Measurements from ENCODE around the gene ADORA3. TPM values are rescaled to one million over a fixed set of nuclear protein-coding genes. Genes with fewer than 3 reads are reported as not detected.
A peak's percentile ranks its signal among the peaks of the same experiment; 100 is the strongest.

ADORA3 gene
- total and polyA plus RNA-seq, 12 donors, result 0.17 to 4.7 (median 1.9) TPM; not detected in 2

DNA sequence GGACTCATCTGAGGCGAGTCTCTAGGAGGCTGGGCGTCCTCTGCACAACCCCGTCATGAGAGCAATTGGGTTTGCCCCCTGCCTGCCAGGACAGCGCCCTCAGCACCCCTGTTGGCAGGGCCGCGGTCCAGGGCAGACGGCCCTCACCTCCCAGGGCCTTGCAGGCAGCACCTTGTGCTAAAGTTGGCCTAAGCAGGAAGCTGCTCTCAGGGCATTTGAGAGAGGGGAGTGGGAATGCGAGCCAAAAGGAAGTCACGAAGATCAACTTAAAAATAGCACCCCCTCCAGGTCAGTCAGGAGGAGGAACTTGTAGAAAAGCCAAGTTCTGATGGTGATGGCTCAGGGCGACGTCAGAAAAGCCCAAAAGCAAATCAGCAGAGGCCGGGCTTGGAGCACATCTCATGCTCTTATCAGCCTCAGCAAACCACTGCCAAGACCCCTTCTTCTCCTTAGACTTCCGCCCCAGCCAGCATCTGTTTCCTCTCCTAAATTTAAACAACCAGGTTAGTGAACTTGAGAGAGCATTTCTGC is 12.6 kb upstream of the ADORA3 start:
- H3K27me3 ChIP-seq, result no peaks in the 10 kb centered on the region
- TF ChIP-seq, protein P1, sequence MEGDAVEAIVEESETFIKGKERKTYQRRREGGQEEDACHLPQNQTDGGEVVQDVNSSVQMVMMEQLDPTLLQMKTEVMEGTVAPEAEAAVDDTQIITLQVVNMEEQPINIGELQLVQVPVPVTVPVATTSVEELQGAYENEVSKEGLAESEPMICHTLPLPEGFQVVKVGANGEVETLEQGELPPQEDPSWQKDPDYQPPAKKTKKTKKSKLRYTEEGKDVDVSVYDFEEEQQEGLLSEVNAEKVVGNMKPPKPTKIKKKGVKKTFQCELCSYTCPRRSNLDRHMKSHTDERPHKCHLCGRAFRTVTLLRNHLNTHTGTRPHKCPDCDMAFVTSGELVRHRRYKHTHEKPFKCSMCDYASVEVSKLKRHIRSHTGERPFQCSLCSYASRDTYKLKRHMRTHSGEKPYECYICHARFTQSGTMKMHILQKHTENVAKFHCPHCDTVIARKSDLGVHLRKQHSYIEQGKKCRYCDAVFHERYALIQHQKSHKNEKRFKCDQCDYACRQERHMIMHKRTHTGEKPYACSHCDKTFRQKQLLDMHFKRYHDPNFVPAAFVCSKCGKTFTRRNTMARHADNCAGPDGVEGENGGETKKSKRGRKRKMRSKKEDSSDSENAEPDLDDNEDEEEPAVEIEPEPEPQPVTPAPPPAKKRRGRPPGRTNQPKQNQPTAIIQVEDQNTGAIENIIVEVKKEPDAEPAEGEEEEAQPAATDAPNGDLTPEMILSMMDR (IDR thresholded peaks at IDR 0.05), result peak; percentile 9 to 63 (median 48)
- peaks cover 19 to 71% (median 55%) of the 10 kb centered on the region in 9 donors for H3K4me1 ChIP-seq
- H3K4me3 ChIP-seq, result peak overlapping the region; percentile 9 to 56 (median 48)
- 4 to 6% methylated on average over 13 of the region's 13 CpGs for WGBS, 2 donors
- intact Hi-C loops (cut with DNase I), result loop anchor here in 6 of 10 donors (2.0 to 10.0 kb wide), 5 partner anchors 59 to 109 kb away; no protein-coding TSS in a partner anchor
- H3K9me3 ChIP-seq, result no peaks in the 10 kb centered on the region
- DNase-seq (peak; percentile 47 to 86), ATAC-seq (peak; percentile 64 to 87 (median 82))
- H3K27ac ChIP-seq, result peak overlapping the region; percentile 82 to 96 (median 90)
- H3K36me3 ChIP-seq, result no peaks in the 10 kb centered on the region

- Histone ChIP-seq H3K4me3 (peak overlapping the region; percentile 9 to 56 (median 48)), H3K36me3 (no peaks in the 10 kb centered on the region), H3K27me3 (no peaks in the 10 kb centered on the region), H3K9me3 (no peaks in the 10 kb centered on the region), H3K27ac (peak overlapping the region; percentile 82 to 96 (median 90)), H3K4me1 (peaks cover 19 to 78% (median 62%) of the 10 kb centered on the region in 9 donors)
- TF ChIP-seq, protein P1 (IDR thresholded peaks at IDR 0.05), result no peak
- WGBS, 2 donors, result 7% methylated on average over 35 to 40 of the region's 40 CpGs
- ATAC-seq (peak; percentile 78 to 91 (median 87)), DNase-seq (peak; percentile 79 to 87)
- intact Hi-C loops (cut with DNase I), result loop anchor here in 6 of 10 donors (1.0 to 10.0 kb wide), 7 partner anchors 59 to 109 kb away; partner anchors contain the start of gene RAP1A (in 2 of the 6)
Measured at GRCh38 chr1:111515291-111516004, 12.0 kb upstream of the ADORA3 start.

DNA sequence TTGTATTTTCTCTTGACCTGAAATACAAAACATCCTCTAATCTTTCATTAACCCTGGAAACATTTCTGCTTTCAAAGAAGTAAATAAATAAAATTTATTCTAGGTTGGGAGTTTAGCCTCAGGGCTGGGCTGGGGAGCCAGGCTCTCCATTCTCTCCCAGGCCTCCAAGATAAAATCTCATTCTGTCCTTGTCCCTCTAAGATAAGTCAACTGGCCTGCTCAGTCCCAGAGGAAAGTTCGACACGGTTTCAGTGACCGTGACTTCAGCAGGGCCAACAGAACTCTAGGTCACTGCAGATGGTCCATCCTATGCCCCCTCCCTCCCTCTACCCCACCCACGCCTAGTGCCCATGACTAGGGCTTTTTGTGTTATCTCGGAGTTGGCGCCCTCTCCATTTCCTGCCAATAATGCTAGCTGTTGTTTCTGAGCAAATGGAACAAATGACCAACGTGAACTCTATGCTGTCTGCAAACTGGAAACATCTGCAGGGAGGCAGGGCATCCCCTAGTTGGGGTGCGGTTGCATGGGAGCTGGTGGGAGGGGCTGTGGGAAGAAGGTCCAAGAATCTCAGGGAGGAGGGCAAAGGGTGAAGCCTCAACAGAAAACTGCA is 10.1 kb upstream of the ADORA3 start:
- Histone ChIP-seq H3K36me3 (no peaks in the 10 kb centered on the region), H3K4me3 (no peak overlapping the region), H3K27me3 (no peaks in the 10 kb centered on the region), H3K27ac (peak overlapping the region in 6 of 10 donors; percentile 4 to 96 (median 17)), H3K9me3 (no peaks in the 10 kb centered on the region), H3K4me1 (peaks cover 34 to 97% (median 81%) of the 10 kb centered on the region in 9 donors)
- DNase-seq, result no peak
- intact Hi-C loops (cut with DNase I), result loop anchor here in 5 of 10 donors (2.0 to 10.0 kb wide), 4 partner anchors 61 to 111 kb away; partner anchors contain the start of gene RAP1A (in 1 of the 5)
- no peak for ATAC-seq
- WGBS, 2 donors, result 46 to 74% methylated on average over 8 of the region's 8 CpGs
- TF ChIP-seq, protein P1 (IDR thresholded peaks at IDR 0.05), result no peak

DNA sequence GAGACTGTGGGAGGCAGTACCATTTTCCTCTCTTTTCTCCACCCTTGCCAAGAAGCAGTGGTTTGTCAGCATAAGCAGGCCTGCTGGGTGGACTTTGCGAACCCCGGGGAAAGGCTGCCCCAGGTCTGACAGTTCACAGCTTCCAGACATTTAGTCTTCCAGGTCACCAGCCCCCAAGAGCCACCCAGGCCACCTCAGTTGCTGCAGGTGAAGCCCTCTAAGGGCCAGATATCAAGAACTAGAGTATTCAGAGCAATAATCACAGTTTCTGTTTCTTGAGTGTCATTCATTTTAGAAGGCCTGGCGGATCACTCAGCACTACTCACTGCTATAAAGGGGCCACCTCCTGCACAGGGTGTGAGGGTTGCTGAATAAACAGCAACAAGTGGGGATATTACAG is 9.5 kb upstream of the ADORA3 start:
- 93% methylated on average over 3 of the region's 3 CpGs for WGBS, 2 donors
- H3K27ac ChIP-seq, result peak overlapping the region in 2 of 10 donors; percentile 24 to 96
- H3K9me3 ChIP-seq, result no peaks in the 10 kb centered on the region
- intact Hi-C loops (cut with DNase I), result loop anchor here in 5 of 10 donors (1.0 to 10.0 kb wide), 4 partner anchors 62 to 112 kb away; no protein-coding TSS in a partner anchor
- H3K4me1 ChIP-seq, result peaks cover 34 to 97% (median 87%) of the 10 kb centered on the region in 9 donors
- TF ChIP-seq, protein P1 (IDR thresholded peaks at IDR 0.05), result no peak
- ATAC-seq (no peak), DNase-seq (no peak)
- H3K4me3 ChIP-seq, result no peak overlapping the region
- H3K27me3 ChIP-seq, result no peaks in the 10 kb centered on the region
- H3K36me3 ChIP-seq, result no peaks in the 10 kb centered on the region

Data from heart right ventricle (tissue), 16 donors.